CD4-positive, alpha-beta T cell treated with Interleukin-4 for 1 hour (primary cell): ENCODE measurements around the gene CASTOR2.
"Not testable (repeated sequence)": the region's sequence is repeated elsewhere in the genome, so short reads cannot be mapped to it uniquely, and the experiment has no call there.

Experiments used
- DNase-seq, 2 donors: peaks; one replicate each; pipeline ENCODE4 v3.0.0-alpha.2; 2020 to 2022

CASTOR2 gene

DNA sequence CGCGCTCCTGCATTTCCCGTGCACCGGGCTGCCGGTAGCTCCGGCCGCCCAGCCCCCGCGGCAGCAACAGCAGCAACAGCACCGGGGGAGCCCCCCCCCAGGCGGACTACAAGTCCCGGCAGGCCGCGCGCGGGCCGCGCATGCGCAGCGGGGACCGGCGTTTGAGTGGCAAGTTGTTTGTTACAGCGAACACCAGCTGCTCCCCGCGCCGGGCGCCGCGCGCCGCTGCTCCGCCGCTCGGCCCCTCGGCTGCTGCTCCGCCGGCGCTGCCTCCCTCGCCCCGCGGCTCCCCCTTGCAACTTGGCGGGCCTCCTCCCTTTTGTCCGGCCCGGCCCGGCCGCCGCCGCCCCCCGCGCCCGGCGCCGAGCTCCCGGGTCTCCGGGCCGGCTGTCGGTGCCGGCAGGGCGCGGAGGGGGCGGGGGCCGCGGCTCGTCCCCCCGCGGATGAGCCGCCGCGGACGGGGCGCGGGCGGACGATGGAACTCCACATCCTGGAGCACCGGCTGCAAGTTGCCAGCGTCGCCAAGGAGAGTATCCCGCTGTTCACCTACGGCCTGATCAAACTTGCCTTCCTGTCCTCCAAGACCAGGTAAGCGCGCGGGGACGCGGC lies at the start of gene CASTOR2:
TSS of gene CASTOR2 (plus strand) at position 195 of the 609 bp plus-strand sequence. CDS start at position 476, 281 bp downstream.
- peak; percentile 84 to 86 for DNase-seq

DNA sequence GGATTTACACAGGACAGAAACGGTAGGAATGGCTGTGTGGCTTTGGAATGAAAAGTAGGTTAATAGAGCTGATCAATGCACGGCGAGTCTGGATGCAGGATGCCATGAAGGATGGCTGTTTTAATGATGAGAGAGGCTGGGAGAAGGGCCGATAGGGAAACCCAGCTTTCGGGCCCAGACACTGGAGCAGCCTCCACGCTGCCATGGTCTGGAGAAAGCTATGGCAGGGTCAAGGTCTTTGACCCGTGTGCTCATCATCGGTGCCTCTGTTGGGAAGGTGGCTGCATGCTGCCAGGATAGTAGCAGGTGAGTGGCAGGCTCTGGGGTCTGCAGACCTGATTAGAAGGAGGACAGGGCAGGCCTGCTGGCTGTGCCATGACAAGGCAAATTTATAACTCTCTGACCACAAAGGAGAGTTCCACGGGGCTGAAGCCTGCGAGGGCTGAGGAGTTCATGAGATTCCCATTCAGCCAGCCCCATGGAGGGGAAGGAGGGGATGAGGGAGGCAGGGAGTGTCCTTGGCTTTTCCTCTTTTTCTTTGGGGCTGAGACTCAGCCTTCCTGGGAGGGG lies 42.1 kb upstream of the CASTOR2 start:
- not testable (repeated sequence) for DNase-seq

GRCh38 chr7:74923644-74924043 lies 40.9 kb upstream of the CASTOR2 start:
- DNase-seq = not testable (repeated sequence)

- DNase-seq = not testable (repeated sequence)
Measured at GRCh38 chr7:74926968-74927367, 37.5 kb upstream of the CASTOR2 start.

- not testable (repeated sequence) for DNase-seq
Measured at GRCh38 chr7:74931563-74932328, 32.8 kb upstream of the CASTOR2 start.

DNA sequence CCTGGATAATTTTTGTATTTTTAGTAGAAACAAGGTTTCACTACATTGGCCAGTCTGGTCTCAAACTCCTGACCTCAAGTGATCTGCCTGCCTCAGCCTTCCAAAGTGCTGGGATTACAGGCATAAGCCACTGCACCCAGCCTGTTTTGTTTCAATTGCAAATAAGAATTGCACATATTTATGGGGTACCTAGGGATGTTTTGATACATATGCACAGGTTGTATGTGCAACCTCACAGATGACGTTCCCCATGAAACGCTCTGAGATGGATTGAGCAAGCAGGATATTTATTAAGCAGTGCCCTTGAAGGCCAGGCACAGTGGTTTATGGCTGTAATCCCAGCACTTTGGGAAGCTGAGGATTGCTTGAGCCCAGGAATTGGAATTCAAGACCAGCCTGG lies 25.1 kb upstream of the CASTOR2 start:
- not testable (repeated sequence) for DNase-seq

GRCh38 chr7:74941302-74942069 lies 23.0 kb upstream of the CASTOR2 start:
- DNase-seq = not testable (repeated sequence)

DNA sequence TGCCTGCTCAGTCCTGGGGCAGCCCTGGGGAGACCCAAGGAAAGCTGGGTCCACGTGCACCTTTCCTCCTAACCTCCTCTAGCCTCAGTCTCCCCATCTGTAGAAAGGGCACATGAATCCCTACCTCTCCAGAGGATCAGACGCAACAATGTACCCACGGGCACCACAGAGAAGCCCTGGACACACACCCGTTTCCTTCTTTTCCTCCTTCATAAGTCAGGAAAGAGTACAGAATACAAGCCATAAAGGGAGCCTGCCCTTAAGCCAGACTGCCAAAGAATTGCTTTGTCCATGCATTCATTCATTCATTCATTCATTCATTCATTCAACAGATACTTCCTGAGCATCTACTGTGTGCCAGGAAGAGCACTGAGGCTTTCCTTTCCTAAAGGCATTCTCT lies 20.6 kb upstream of the CASTOR2 start:
- not testable (repeated sequence) for DNase-seq

DNA sequence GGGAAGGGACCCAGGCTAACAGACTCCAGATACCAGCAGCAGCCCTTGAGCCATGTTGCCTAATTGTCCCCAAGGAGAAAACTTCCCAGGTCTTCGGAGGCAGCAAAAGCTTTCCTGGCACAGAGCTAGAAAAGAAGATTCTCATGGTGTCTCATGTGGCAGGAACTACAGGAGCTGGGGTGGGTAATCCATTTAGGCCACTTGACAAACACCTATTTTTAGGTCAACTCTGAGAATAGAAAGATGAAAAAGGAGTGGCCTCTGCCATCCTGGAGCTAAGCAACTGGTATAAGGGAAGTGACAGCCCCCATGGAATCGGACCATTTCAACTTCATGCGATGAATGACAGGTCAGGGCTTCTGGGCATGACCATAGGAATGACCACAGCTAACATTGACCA lies 16.8 kb upstream of the CASTOR2 start:
- not testable (repeated sequence) for DNase-seq

DNA sequence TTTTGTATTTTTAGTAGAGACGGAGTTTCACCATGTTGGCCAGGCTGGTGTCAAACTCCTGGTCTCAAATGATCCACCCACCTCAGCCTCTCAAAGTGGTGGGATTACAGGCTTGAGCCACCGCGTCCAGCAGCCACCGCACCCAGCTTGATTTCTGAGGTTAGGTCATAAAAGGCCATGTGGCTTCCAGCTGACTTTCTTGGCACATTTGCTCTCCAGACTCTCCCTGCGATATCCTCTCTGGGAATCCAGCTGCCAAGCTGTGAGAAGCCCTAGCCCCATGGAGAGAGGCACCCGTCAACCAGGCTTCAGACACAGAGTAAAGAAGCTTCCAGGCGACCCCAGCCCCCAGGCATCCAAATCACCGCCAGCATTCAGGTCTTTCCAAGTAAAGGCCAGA lies 10.7 kb upstream of the CASTOR2 start:
- not testable (repeated sequence) for DNase-seq

GRCh38 chr7:74958328-74958727 lies 6.2 kb upstream of the CASTOR2 start:
- DNase-seq = not testable (repeated sequence)

- DNase-seq = not testable (repeated sequence)
Measured at GRCh38 chr7:74963704-74964510, 598 bp upstream of the CASTOR2 start.

GRCh38 chr7:74966208-74966854 lies 1.8 kb downstream of the CASTOR2 start:
- DNase-seq = not testable (repeated sequence)

DNA sequence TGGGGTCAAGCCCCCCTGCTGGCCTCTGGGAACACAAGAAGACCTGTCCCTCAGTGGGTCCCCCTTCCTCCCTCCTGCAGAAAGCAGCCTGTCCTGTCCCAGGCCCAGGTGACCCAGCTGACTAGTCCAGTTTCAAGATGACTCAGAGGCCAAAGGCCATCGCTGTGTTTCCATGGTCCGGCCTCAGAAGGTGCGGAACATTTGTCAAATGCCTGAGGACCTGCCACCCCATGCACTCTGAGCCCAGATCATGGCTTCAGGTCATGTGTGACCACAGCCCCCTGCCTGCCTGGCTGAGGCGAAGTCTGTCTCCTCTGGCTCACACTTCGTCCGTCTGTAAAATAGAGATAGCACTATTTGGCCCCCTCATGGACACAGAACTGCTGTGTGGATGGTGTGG lies 2.4 kb downstream of the CASTOR2 start:
- not testable (repeated sequence) for DNase-seq

DNA sequence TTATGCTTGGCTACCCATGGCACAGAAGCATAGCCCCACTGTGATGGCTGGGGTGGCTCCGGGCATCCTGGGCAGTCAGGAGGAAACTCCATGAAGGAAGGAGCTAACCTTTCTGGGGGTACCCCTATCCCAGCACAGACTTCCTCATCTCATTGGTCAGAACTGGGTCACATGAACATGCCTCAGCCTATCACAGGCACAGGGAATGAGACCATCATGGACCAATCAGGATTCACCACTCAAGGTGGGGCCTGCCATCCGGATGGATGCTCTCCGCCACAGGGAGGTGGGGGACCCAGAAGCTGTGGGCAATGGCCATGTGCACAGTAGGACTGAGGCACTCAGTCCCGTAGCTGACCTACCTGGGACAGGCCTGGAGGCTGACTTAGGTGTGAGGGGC lies 6.9 kb downstream of the CASTOR2 start:
- DNase-seq = not testable (repeated sequence)

DNA sequence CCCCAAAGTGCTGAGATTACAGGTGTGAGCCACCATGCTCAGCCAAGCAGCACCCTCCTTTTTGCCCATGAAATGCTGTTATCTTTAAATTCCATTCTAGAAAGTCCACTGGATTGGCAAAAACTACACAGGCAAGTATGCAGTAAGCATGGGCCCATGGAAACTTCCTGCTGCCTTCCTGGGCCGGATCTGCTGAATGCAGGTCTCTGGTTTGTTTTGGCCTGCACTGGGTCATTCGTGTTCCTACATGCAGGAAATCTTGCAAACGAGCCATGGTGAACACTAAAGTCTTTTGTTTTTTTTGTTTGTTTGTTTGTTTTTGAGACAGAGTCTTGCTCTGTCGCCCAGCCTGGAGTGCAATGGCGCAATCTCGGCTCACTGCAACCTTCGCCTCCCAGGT lies 7.9 kb downstream of the CASTOR2 start:
- DNase-seq = not testable (repeated sequence)

GRCh38 chr7:74975959-74976358 lies 11.5 kb downstream of the CASTOR2 start:
- not testable (repeated sequence) for DNase-seq

DNA sequence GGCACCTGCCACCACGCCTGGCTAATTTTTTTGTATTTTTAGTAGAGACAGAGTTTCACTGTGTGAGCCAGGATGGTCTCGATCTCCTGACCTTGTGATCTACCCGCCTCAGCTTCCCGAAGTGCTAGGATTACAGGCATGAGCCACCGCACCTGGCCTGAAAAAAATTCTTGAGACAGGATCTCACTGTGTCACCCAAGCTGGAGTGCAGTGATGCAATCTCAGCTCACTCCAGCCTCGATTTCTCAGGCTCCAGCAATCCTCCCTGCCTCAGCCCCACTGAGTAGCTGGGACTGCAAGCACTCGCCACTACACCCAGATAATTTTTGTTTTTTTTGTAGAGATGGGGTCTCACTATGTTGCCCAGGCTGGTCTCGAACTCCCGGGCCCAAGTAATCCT lies 13.0 kb downstream of the CASTOR2 start:
- DNase-seq = not testable (repeated sequence)

DNA sequence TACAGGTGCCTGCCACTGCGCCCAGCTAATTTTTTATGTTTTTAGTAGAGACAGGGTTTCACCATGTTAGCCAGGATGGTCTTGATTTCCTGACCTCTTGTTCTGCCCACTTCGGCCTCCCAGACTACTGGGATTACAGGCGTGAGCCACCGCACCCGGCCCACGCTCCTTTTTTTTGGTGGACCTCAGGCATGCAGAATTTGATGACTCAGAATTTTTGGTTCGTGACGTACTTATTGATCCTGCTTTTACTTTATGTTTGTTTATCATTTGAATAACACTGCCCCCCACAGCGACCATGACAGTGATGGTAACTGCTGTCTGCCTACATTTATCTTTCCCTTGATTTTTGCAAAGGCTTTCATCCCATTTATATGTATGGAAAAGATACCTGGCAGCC lies 23.9 kb downstream of the CASTOR2 start:
- not testable (repeated sequence) for DNase-seq

DNA sequence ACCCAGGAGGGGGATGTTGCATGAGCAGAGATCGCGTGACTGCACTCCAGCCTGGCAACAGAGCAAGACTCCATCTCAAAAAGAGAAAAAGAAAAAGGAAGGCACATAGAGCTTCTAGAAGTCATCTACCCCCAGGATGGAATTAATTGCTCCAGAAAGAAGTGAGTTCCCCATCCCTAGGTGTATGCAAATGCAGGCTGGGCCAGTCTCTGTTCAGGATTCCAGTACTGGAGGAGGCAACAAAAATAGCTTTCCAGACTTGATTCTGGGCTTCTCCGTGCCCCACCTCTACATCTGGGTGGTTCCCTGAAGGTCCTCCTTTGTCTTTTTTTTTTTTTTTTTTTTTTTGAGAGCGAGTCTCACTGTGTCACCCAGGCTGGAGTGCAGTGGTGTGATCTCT lies 28.6 kb downstream of the CASTOR2 start:
- no peak for DNase-seq

GRCh38 chr7:74994869-74995543 lies 30.5 kb downstream of the CASTOR2 start:
- not testable (repeated sequence) for DNase-seq
